Fibroblast of lung (primary cell): Measurements from ENCODE around the gene HAAO. TPM values are rescaled to one million over a fixed set of nuclear protein-coding genes. Genes with fewer than 3 reads are reported as not detected.
"Not testable (repeated sequence)": the region's sequence is repeated elsewhere in the genome, so short reads cannot be mapped to it uniquely, and the experiment has no call there.

Source experiments
- DNase-seq, 2 donors: peaks; one replicate each; pipeline versions ENCODE4 v3.0.0 to v3.0.0-alpha.2; 2010; ENCODE audit warnings: low read depth in 2 of 2
- H2AFZ ChIP-seq: 2 replicates; pipeline ENCODE4 v1.5.1; 2012; ENCODE audit warnings: low read length, control low read depth, inconsistent platforms
- H3K27ac ChIP-seq: 2 replicates; pipeline ENCODE4 v1.5.1; 2011; ENCODE audit warnings: low read length, control low read depth; ENCODE audit not compliant: insufficient read depth
- H3K27me3 ChIP-seq: 2 replicates; pipeline ENCODE4 v1.5.1; 2011; ENCODE audit warnings: mild to moderate bottlenecking, low read length; ENCODE audit not compliant: control insufficient read depth, insufficient read depth
- H3K36me3 ChIP-seq: 2 replicates; pipeline ENCODE4 v1.5.1; 2011; ENCODE audit warnings: low read length; ENCODE audit not compliant: control insufficient read depth, insufficient read depth
- H3K4me1 ChIP-seq: 2 replicates; pipeline ENCODE4 v1.5.1; 2011; ENCODE audit warnings: low read length; ENCODE audit not compliant: control insufficient read depth, insufficient read depth; ENCODE audit errors: extremely low read depth
- H3K4me2 ChIP-seq: 2 replicates; pipeline ENCODE4 v1.5.1; 2011; ENCODE audit warnings: low read length, control low read depth; ENCODE audit not compliant: insufficient read depth; ENCODE audit errors: extremely low read depth
- H3K4me3 ChIP-seq, 4 experiments: fragments of 200-600 bp in 1 of 4; sonication (generic) in 1 of 4; replicated peaks in 1 of 4; 2 replicates each; pipeline ENCODE4 v1.5.1; 2011 to 2016; ENCODE audit warnings: low read length in 4 of 4, low read depth in 3 of 4, mild to moderate bottlenecking in 3 of 4, control low read depth in 2 of 4, inconsistent platforms in 1 of 4, mixed read lengths in 1 of 4; ENCODE audit not compliant: insufficient read depth in 1 of 4; ENCODE audit errors: control extremely low read depth in 1 of 4
- H3K79me2 ChIP-seq: 2 replicates; pipeline ENCODE4 v1.5.1; 2012; ENCODE audit warnings: mild to moderate bottlenecking, low read length, inconsistent platforms; ENCODE audit not compliant: control insufficient read depth, insufficient read depth
- H3K9ac ChIP-seq: 2 replicates; pipeline ENCODE4 v1.5.1; 2011; ENCODE audit warnings: mild to moderate bottlenecking, low read length, control low read depth; ENCODE audit not compliant: insufficient read depth
- H3K9me3 ChIP-seq: 2 replicates; pipeline ENCODE4 v1.5.1; 2012; ENCODE audit warnings: low read depth, low read length; ENCODE audit not compliant: control insufficient read depth, insufficient read depth
- H4K20me1 ChIP-seq: 2 replicates; pipeline ENCODE4 v1.5.1; 2011; ENCODE audit warnings: low read length; ENCODE audit not compliant: control insufficient read depth, insufficient read depth; ENCODE audit errors: extremely low read depth
- EZH2 ChIP-seq: IDR thresholded peaks from 2 replicates; pipeline ENCODE4 v1.5.1; 2012; ENCODE audit warnings: low read length, control low read depth, mild to moderate bottlenecking; ENCODE audit errors: missing control alignments
- polyA plus RNA-seq, 2 donors: library from polyadenylated mRNA; depleted of rRNA in 1 of 2; stranded (reverse) in 1 of 2; unstranded in 1 of 2; fragments of >200 nt; gene quantifications; 2 replicates each; pipeline ENCODE4 v1.2.1, GENCODE V29; 2011 to 2012; ENCODE audit warnings: missing spikeins in 1 of 2
- total RNA-seq: library from RNA; depleted of rRNA; stranded (reverse); fragments of >200 nt; gene quantifications from 2 replicates; pipeline ENCODE4 v1.2.1, GENCODE V29; 2014
- TF ChIP-seq, protein P1 (sequence below), 2 donors: IDR thresholded peaks in 1 of 2; conservative IDR thresholded peaks in 1 of 2; 1 replicate in 1 of 2; 2 replicates in 1 of 2; pipeline ENCODE4 v1.5.1; 2011 to 2012; ENCODE audit warnings: low read length in 2 of 2, control low read depth in 1 of 2, inconsistent platforms in 1 of 2, low read depth in 1 of 2, mild to moderate bottlenecking in 1 of 2

HAAO gene
- total and polyA plus RNA-seq, 2 donors (not counting 1 experiment from before 2014, with no cell fraction given): 0.58 to 4.1 TPM

DNA sequence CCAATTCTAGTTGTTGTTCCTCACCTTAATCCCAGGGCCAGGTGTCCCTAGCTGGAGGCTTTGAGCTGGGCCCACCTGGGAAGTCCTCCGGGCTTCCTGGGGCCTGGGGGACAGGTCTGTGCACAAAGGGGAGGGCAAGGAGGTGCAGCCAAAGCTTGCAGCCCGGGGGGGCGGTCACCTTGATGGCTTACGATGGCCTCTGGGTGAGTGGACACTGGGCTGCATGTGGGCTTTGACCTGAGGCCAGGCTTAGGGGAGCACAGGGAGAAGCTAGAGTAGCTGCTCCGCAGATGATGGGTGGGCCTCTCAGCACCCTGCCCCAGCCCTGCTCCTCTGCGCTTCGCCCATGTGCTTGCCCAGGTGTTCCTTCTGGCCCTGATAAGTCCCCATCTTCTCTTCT, 41.8 kb upstream of the HAAO start:
- H3K36me3 ChIP-seq: no peaks in the 10 kb centered on the region
- H2AFZ ChIP-seq: no peak overlapping the region
- DNase-seq: no peak
- no peak overlapping the region for H3K4me3 ChIP-seq
- H3K27ac ChIP-seq: no peak overlapping the region
- H3K4me1 ChIP-seq: peaks cover 3% of the 10 kb centered on the region
- TF ChIP-seq EZH2: no peak
- TF ChIP-seq, protein P1, sequence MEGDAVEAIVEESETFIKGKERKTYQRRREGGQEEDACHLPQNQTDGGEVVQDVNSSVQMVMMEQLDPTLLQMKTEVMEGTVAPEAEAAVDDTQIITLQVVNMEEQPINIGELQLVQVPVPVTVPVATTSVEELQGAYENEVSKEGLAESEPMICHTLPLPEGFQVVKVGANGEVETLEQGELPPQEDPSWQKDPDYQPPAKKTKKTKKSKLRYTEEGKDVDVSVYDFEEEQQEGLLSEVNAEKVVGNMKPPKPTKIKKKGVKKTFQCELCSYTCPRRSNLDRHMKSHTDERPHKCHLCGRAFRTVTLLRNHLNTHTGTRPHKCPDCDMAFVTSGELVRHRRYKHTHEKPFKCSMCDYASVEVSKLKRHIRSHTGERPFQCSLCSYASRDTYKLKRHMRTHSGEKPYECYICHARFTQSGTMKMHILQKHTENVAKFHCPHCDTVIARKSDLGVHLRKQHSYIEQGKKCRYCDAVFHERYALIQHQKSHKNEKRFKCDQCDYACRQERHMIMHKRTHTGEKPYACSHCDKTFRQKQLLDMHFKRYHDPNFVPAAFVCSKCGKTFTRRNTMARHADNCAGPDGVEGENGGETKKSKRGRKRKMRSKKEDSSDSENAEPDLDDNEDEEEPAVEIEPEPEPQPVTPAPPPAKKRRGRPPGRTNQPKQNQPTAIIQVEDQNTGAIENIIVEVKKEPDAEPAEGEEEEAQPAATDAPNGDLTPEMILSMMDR (conservative IDR thresholded peaks at IDR 0.05 in 1 of 2, IDR thresholded peaks at IDR 0.05 in 1 of 2; ENCODE audit: low read depth in 1 of 2, low read length in 2 of 2): no peak
- no peak overlapping the region for H3K4me2 ChIP-seq
- no peaks in the 10 kb centered on the region for H3K27me3 ChIP-seq
- no peaks in the 10 kb centered on the region for H3K79me2 ChIP-seq
- H3K9me3 ChIP-seq: no peaks in the 10 kb centered on the region
- H4K20me1 ChIP-seq: no peaks in the 10 kb centered on the region
- no peak overlapping the region for H3K9ac ChIP-seq

DNA sequence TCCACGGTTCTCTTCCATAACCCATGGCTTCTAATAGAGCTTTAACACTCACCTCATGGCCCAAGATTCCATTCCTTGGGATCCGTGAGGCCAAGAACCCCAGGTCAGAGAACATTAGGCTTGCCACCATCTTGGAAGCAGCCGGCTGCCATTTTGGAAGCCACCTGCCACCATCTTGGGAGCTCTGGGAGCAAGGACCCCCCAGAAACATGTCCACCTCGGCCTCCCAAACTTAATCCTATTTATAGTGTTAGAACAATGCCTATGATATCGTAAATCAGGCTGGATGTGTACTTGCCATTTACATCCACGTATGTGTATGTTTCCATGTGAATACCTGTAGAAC, 39.9 kb upstream of the HAAO start:
- no peak overlapping the region for H3K27ac ChIP-seq
- no peak overlapping the region for H2AFZ ChIP-seq
- peaks cover 10% of the 10 kb centered on the region for H3K4me1 ChIP-seq
- no peak overlapping the region for H3K4me2 ChIP-seq
- TF ChIP-seq EZH2: no peak
- TF ChIP-seq, protein P1 (conservative IDR thresholded peaks at IDR 0.05 in 1 of 2, IDR thresholded peaks at IDR 0.05 in 1 of 2; ENCODE audit: low read depth in 1 of 2, low read length in 2 of 2): no peak
- no peaks in the 10 kb centered on the region for H3K9me3 ChIP-seq
- H3K79me2 ChIP-seq: no peaks in the 10 kb centered on the region
- H3K36me3 ChIP-seq: no peaks in the 10 kb centered on the region
- H3K27me3 ChIP-seq: no peaks in the 10 kb centered on the region
- DNase-seq: no peak
- no peaks in the 10 kb centered on the region for H4K20me1 ChIP-seq
- H3K4me3 ChIP-seq: no peak overlapping the region
- H3K9ac ChIP-seq: no peak overlapping the region

DNA sequence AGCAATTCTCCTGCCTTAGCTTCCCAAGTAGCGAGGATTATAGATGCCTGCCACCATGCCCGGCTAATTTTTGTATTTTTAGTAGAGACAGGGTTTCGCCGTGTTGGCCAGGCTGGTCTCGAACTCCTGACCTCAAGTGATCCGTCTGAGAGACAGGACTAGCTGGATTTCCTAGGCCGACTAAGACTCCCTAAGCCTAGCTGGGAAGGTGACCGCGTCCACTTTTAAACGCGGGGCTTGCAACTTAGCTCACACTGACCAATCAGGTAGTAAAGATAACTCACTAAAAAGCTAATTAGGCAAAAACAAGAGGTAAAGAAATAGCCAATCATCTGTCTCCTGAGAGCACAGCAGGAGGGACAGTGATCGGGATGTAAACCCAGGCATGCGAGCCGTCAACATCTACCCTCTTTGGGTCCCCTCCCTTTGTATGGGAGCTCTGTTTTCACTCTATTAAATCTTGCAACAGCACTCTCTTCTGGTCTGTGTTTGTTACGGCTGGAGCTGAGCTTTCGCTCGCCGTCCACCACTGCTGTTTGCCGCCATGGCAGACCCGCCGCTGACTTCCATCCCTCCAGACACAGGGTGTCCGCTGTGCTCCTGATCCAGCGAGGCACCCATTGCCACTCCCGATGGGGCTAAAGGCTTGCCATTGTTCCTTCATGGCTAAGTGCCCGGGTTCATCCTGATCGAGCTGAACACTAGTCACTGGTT, 39.3 kb upstream of the HAAO start:
- H2AFZ ChIP-seq, H3K4me2 ChIP-seq, H3K27ac ChIP-seq, H3K9ac ChIP-seq, H3K4me1 ChIP-seq, DNase-seq, H4K20me1 ChIP-seq, H3K4me3 ChIP-seq, H3K36me3 ChIP-seq, H3K9me3 ChIP-seq, H3K79me2 ChIP-seq, H3K27me3 ChIP-seq: not testable (repeated sequence)
